ENCODE measurements around the gene EXOC2.

The EXOC2 gene

GRCh38 chr6:437037-437392 lies 255.9 kb downstream of the EXOC2 start:
- DNase-seq: no peak

DNA sequence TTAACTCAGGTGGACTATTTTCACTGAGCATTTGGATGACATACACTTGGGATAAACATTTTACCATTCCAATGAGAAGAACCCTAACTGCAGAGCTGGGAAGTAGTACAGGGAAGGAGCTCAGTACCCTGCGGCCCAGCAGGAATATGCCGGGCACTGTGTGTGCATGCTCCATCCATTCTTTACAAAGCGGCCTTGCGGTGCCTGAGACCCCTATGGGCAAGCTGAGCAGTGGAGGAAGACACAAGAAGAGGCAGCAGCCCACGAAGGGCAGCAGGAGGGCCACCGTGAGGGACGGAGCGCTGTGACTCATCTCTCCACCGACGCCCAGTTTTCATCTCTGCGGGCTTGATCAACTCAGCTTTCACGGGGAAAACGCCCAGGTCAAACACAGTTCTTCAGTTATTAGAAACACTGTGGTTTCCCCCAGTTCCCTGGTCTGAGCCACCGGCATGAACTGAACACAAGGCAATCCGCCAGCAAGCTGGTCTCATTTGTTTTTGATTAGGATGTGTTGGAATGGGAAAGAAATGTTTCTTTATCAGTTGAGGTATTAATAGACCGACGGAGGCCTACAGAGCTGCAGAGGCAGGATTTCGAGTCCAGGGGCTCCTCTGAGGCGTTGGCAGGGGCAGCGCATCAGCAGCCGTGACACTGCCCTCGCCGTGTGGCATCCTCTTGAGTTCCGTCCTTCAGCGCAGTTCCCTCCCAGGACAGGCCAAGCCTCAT lies 256.5 kb downstream of the EXOC2 start:
- DNase-seq: no peak

DNA sequence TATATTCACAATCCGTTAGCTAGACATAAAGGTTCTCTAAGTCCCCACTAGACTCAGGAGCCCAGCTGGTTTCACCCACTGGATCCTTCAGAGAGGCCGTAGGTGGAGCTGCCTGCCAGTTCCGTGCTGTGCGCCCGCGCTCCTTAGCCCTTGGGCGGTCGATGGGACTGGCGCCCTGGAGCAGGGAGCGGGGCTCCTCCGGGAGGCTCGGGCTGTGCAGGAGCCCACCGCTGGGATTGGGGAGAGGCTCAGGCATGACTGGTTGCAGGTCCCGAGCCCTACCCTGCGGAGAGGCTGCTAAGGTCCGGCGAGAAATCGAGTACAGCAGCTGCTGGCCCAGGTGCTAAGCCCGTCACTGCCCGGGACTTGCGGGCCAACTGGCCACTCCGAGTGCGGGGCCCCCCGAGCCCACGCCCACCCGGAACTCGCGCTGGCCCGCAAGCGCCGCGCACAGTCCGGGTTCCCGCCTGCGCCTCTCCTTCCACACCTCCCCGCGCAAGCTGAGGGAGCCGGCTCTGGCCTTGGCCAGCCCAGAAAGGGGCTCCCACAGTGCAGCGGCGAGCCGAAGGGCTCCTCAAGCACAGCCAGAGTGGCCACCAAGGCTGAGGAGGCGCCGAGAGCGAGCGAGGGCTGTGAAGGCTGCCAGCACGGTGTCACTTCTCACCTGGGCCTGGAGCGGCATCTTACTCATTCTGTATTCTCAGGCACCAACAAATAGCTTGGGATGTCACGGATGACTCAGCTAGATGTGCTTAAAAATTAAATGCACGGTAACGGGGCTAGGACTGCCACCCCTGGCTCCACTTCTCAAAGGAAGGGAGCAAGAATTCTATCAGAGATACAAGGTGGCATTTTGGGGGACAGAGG lies 257.3 kb downstream of the EXOC2 start:
- DNase-seq: no peak
